ENCODE results near the gene GNG14. TPM values are rescaled to one million over a fixed set of nuclear protein-coding genes. Genes with fewer than 3 reads are reported as not detected.
"Not testable (repeated sequence)": the region's sequence is repeated elsewhere in the genome, so short reads cannot be mapped to it uniquely, and the experiment has no call there.

Gene GNG14
- total RNA-seq, 1 donor from 2014 or later: not detected

GRCh38 chr19:12696366-12697335 lies 8.9 kb downstream of the GNG14 start, which contains the start of gene FBXW9:
Gene FBXW9 (minus strand): TSS chr19:12696631. CDS start chr19:12696581, 50 bp downstream.
- peak; percentile 98 for DNase-seq

GRCh38 chr19:12697425-12697824 lies 9.6 kb downstream of the GNG14 start:
- DNase-seq: not testable (repeated sequence)

GRCh38 chr19:12698138-12698537 lies 10.3 kb downstream of the GNG14 start:
- DNase-seq: no peak

GRCh38 chr19:12701596-12702282 lies 13.9 kb downstream of the GNG14 start:
- no peak for DNase-seq

GRCh38 chr19:12703046-12703445 lies 15.2 kb downstream of the GNG14 start:
- peak; percentile 66 for DNase-seq

GRCh38 chr19:12705169-12705568 lies 17.4 kb downstream of the GNG14 start:
- no peak for DNase-seq

- DNase-seq: no peak
These were observed 18.0 kb downstream of the GNG14 start for GRCh38 chr19:12705654-12706331.

- no peak for DNase-seq
These were observed 18.5 kb downstream of the GNG14 start for GRCh38 chr19:12706332-12706718.

- no peak for DNase-seq
These were observed 20.8 kb downstream of the GNG14 start for GRCh38 chr19:12708641-12709040.

GRCh38 chr19:12711187-12711586 lies 23.4 kb downstream of the GNG14 start:
- no peak for DNase-seq

- DNase-seq: not testable (repeated sequence)
These were observed 24.3 kb downstream of the GNG14 start for GRCh38 chr19:12712077-12712476.

GRCh38 chr19:12713304-12713703 lies 25.5 kb downstream of the GNG14 start:
- not testable (repeated sequence) for DNase-seq

GRCh38 chr19:12715102-12715501 lies 27.3 kb downstream of the GNG14 start:
- no peak for DNase-seq

- DNase-seq: no peak
These were observed 28.1 kb downstream of the GNG14 start for GRCh38 chr19:12715929-12716328.

- DNase-seq: no peak
These were observed 32.5 kb downstream of the GNG14 start for GRCh38 chr19:12720296-12720695.

GRCh38 chr19:12720851-12721655 lies 33.3 kb downstream of the GNG14 start:
- peak; percentile 43 for DNase-seq

- peak; percentile 77 for DNase-seq
These were observed 34.1 kb downstream of the GNG14 start for GRCh38 chr19:12721656-12722565.

GRCh38 chr19:12722566-12723380 lies 35.0 kb downstream of the GNG14 start:
- peak; percentile 100 for DNase-seq

GRCh38 chr19:12723381-12723640 lies 35.5 kb downstream of the GNG14 start:
- DNase-seq: peak; percentile 24
